ENCODE measurements around the gene THBS3. TPM values are rescaled to one million over a fixed set of nuclear protein-coding genes. Genes with fewer than 3 reads are reported as not detected.
"Not testable (repeated sequence)": the region's sequence is repeated elsewhere in the genome, so short reads cannot be mapped to it uniquely, and the experiment has no call there.

THBS3 gene
- total RNA-seq, 1 donor from 2014 or later, result 6.3 TPM

- DNase-seq, result no peak
- no peak for ATAC-seq
- intact Hi-C loops (cut with micrococcal nuclease), result loop anchor here (2.0 kb wide), 1 partner anchor 80 kb away; no protein-coding TSS in a partner anchor
Measured at GRCh38 chr1:155168456-155169210, 39.1 kb downstream of the THBS3 start.

- not testable (repeated sequence) for ATAC-seq, DNase-seq
- intact Hi-C loops (cut with micrococcal nuclease), result loop anchor here (2.0 kb wide), 1 partner anchor 79 kb away; no protein-coding TSS in a partner anchor
Measured at GRCh38 chr1:155168105-155168445, 39.6 kb downstream of the THBS3 start.

DNA sequence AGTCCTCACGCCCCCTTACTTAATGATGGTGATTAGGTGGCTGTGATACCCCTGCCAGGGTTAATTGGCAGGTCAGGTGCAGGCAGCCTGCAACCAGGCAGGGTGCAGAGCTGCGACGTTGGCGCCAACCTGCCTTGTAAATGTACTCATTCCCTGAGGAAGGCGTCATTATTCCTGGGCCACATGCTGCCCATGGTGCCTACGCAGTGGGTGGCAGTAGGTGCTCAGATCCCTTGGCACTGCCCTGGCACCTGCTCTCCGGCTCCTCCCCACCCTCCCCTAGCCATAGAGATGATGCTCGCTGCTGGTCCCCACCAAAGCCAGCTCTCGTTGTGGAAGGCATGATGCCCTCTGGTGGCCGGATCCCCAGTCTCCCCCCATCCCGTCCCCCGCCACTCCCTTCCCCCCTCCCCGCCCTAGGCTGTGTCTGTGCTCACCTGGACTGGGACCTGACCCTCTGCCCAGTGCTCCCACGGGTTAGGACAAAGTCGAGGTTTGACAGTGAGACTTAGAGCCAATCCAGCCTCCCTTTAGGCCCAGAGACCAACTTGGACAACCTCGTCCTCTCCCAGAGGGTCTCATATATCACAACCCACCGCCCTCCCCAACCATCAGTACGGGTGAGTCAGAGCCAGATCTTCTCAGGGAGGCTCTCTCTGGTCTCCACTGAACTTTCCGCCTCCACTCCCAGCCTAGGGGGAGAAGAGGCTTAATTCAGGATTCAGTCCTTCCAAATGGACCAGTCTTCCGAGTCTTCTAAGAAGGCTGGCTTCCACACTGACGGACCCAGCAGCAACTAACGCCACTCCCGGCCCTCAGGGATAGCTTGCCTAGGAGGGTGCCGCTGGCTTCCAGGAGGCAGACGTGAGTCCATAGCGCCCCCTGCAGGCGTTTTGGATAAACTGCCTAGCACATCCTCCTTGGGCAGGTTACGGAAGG is 40.3 kb downstream of the THBS3 start:
- peak; percentile 80 for ATAC-seq
- DNase-seq, result peak; percentile 92
- intact Hi-C loops (cut with micrococcal nuclease), result loop anchor here (2.0 kb wide), 1 partner anchor 79 kb away; no protein-coding TSS in a partner anchor

- DNase-seq (peak; percentile 84), ATAC-seq (peak; percentile 78)
- intact Hi-C loops (cut with micrococcal nuclease), result no loop called here
Measured at GRCh38 chr1:155166471-155167165, 41.1 kb downstream of the THBS3 start.

DNA sequence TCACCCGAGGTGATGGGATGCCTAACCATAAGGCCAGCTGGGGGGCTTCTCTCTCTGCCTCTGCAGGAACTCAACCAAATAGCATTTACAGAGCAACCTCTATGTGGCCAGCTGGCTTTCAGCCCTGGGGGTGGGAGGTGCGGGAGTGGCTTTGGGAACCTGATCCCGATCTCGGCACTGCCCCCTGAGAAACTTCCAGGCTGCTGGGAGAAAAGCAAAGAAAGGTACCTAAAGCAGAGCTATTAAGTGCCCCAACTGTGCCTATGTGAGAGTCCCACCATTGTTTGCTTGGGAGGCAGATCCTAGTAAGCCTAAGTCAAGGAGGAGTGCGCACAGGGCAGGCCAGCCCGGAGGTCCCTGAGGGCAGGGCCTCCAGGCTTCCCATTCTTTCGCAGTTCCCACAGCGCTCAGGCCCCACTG is 41.6 kb downstream of the THBS3 start:
- no peak for ATAC-seq
- DNase-seq, result peak; percentile 37
- intact Hi-C loops (cut with micrococcal nuclease), result no loop called here

DNA sequence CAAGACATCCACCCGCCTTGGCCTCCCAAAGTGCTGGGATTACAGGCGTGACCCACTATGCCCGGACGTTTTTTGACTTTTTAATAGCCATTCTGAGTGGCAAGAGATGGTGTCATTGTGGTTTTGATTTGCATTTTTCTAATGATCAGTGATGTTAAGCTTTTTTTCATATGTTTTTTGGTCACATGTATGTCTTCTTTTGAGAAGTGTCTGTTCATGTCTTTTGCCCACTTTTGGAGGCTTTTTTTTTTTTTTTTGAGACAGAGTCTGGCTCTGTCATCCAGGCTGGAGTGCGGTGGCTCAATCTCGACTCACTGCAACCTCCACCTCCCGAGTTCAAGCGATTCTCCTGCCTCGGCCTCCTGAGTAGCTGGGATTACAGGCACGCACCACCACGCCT is 43.1 kb downstream of the THBS3 start:
- ATAC-seq; DNase-seq; intact Hi-C loops (cut with micrococcal nuclease): not testable (repeated sequence)

DNA sequence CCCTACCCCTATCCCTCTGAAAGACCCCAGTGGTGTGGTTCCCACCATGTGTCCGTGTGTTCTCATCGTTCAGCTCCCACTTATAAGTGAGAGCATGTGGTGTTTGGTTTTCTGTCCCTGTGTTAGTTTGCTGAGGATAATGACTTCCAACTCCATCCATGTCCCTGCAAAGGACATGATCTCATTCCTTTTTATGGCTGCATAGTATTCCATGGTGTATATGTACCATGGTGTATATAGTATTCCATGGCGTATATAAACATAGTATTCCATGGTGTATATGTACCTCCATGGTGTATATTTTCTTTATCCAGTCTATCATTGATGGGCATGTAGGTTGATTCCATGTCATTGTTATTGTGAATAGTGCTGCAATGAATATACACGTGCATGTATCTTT is 43.9 kb downstream of the THBS3 start:
- DNase-seq; intact Hi-C loops (cut with micrococcal nuclease); ATAC-seq: not testable (repeated sequence)

DNA sequence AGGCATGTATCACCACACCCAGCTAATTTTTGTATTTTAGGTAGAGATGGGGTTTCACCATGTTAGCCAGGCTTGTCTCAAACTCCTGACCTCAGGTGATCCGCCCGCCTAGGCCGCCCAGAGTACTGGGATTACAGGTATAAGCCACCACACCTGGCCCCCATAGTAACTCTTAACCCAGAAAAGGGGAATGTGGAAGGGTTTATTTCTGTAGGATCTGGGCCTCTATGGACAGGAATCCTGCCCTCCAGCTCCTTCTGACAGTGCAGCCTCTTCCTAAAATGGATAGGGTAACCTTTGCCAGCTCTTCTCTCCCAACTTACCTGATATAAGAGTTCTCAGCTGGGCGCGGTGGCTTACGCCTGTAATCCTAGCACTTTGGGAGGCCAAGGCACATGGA is 45.1 kb downstream of the THBS3 start:
- intact Hi-C loops (cut with micrococcal nuclease); DNase-seq; ATAC-seq: not testable (repeated sequence)

DNA sequence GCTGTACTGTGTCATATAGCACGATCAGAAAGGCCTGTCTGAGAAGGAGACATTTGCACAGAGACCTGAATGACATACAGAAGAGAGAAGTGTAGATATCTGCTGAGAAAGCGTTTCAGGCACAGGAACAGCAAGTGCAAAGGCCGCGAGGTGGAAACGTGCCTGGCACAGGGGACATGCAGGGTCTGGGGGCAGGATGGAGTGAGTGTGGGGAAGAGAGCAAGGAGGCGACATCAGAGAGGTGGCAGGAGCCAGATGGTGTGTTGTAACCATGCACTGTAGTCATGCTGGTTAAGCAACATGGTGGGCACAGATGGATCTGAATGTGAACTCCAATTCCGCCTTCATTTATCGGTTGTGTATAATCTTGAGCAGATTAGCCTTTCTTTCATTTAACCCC is 47.6 kb downstream of the THBS3 start:
- ATAC-seq, result no peak
- no peak for DNase-seq
- intact Hi-C loops (cut with micrococcal nuclease), result no loop called here

DNA sequence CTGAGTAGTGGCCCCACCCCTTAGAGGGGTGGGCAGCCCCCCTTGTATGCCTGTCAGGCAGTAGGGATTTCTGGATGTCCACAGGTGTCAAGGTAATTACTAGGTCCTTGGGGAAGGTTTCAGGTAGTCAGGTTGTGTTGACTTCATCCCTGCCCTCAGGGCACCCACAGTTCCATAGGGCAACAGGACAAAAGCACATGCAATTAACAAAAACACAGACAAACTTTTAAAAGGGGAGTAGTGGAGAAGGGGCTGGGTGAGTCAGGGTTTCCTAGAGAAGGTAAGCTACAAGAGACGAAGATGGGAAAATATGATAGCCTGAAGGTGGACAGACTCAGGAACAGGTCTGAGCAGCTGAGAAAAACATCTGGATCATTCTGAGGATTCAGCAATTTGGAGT is 48.7 kb downstream of the THBS3 start:
- intact Hi-C loops (cut with micrococcal nuclease), result no loop called here
- DNase-seq (no peak), ATAC-seq (no peak)

- intact Hi-C loops (cut with micrococcal nuclease); ATAC-seq; DNase-seq: not testable (repeated sequence)
Measured at GRCh38 chr1:155155996-155156643, 51.6 kb downstream of the THBS3 start.

Other genes starting within 250 kb of the THBS3 start
- 14.7 TPM for gene PYGO2, start 246.1 kb downstream of the THBS3 start, total RNA-seq
- gene SHC1, start 237.2 kb downstream of the THBS3 start, total RNA-seq, result 62.1 TPM
- gene CKS1B, start 233.2 kb downstream of the THBS3 start, total RNA-seq, result 16.7 TPM
- gene FLAD1, start 224.6 kb downstream of the THBS3 start, total RNA-seq, result 31.4 TPM
- gene LENEP, start 214.3 kb downstream of the THBS3 start, total RNA-seq, result not detected
- 58.9 TPM for gene ZBTB7B, start 205.1 kb downstream of the THBS3 start, total RNA-seq
- gene DCST2, start 174.1 kb downstream of the THBS3 start, total RNA-seq, result 0.37 TPM
- not detected for gene DCST1, start 174.1 kb downstream of the THBS3 start, total RNA-seq
- 84.2 TPM for gene ADAM15, start 156.6 kb downstream of the THBS3 start, total RNA-seq
- gene EFNA4, start 144.2 kb downstream of the THBS3 start, total RNA-seq, result 2.3 TPM
- gene EFNA3, start 129.1 kb downstream of the THBS3 start, total RNA-seq, result 1.1 TPM
- gene EFNA1, start 80.0 kb downstream of the THBS3 start, total RNA-seq, result 51.0 TPM
- gene SLC50A1, start 72.0 kb downstream of the THBS3 start, total RNA-seq, result 8.8 TPM
- gene DPM3, start 67.4 kb downstream of the THBS3 start, total RNA-seq, result 52.4 TPM
- 134 TPM for gene KRTCAP2, start 34.6 kb downstream of the THBS3 start, total RNA-seq
- 0.22 TPM for gene TRIM46, start 34.0 kb downstream of the THBS3 start, total RNA-seq
- 14.1 TPM for gene MTX1, start 798 bp upstream of the THBS3 start, total RNA-seq
- 15.0 TPM for gene ENTREP3, start 47.6 kb upstream of the THBS3 start, total RNA-seq
- 62.7 TPM for gene SCAMP3, start 54.5 kb upstream of the THBS3 start, total RNA-seq
- gene CLK2, start 65.6 kb upstream of the THBS3 start, total RNA-seq, result 18.9 TPM
- 1.5 TPM for gene HCN3, start 69.6 kb upstream of the THBS3 start, total RNA-seq
- gene PKLR, start 93.5 kb upstream of the THBS3 start, total RNA-seq, result not detected
- 78.4 TPM for gene FDPS, start 101.0 kb upstream of the THBS3 start, total RNA-seq
- 22.0 TPM for gene RUSC1, start 113.0 kb upstream of the THBS3 start, total RNA-seq